Muscle of leg (tissue), 11 donors: ENCODE measurements around the gene HOXA2. TPM values are rescaled to one million over a fixed set of nuclear protein-coding genes. Genes with fewer than 3 reads are reported as not detected.

Experiments
- DNase-seq: peaks from one replicate; pipeline ENCODE4 v3.0.0; 2013
- H3K27ac ChIP-seq: one replicate; pipeline ENCODE4 v1.5.1; 2013; ENCODE audit warnings: mild to moderate bottlenecking, low read length, control low read depth
- H3K27me3 ChIP-seq: one replicate; pipeline ENCODE4 v1.6.1; 2013; ENCODE audit warnings: low read length; ENCODE audit not compliant: control insufficient read depth, insufficient read depth
- H3K36me3 ChIP-seq: one replicate; pipeline ENCODE4 v1.6.1; 2013; ENCODE audit warnings: low read length; ENCODE audit not compliant: control insufficient read depth, insufficient read depth
- H3K4me1 ChIP-seq: one replicate; pipeline ENCODE4 v1.6.1; 2013; ENCODE audit warnings: low read length; ENCODE audit not compliant: control insufficient read depth, insufficient read depth
- H3K4me3 ChIP-seq: one replicate; pipeline ENCODE4 v1.5.1; 2013; ENCODE audit warnings: low read length, control low read depth
- H3K9me3 ChIP-seq: replicated peaks from 2 replicates; pipeline ENCODE4 v1.6.1; 2013; ENCODE audit warnings: low read depth, low read length; ENCODE audit not compliant: control insufficient read depth
- WGBS: methylation state at CpG from one replicate; pipeline ENCODE4 v1.1.5; 2013; ENCODE audit warnings: missing lambda C conversion rate; ENCODE audit not compliant: insufficient coverage; 5-methylcytosine and 5-hydroxymethylcytosine counted together
- polyA plus RNA-seq, 8 donors: library from polyadenylated mRNA; unstranded; fragments of 120-200 nt; gene quantifications; one replicate each; pipeline versions ENCODE4 v1.2.1 to v1.2.3, GENCODE V29; 2013; ENCODE audit warnings: inconsistent platforms in 1 of 8, low replicate concordance in 1 of 8; ENCODE audit not compliant: insufficient read length in 8 of 8, insufficient read depth in 1 of 8
- total RNA-seq: library from RNA; stranded (reverse); fragments of 120-200 nt; gene quantifications from one replicate; pipeline ENCODE4 v1.2.4, GENCODE V29; 2013

HOXA2 gene
- total and polyA plus RNA-seq, 9 donors = 0.70 to 3.1 (median 1.3) TPM

- Histone ChIP-seq H3K27me3 (peaks cover 7% of the 10 kb centered on the region), H3K9me3 (no peaks in the 10 kb centered on the region), H3K4me3 (no peak overlapping the region), H3K36me3 (peaks cover 28% of the 10 kb centered on the region), H3K27ac (no peak overlapping the region), H3K4me1 (peaks cover 56% of the 10 kb centered on the region)
- 60% methylated on average over 3 of the region's 8 CpGs for WGBS
- DNase-seq = no peak
Observed at GRCh38 chr7:27124902-27125689, 22.6 kb upstream of the HOXA2 start.

GRCh38 chr7:27124096-27124901 is 21.8 kb upstream of the HOXA2 start:
- H3K9me3 ChIP-seq = no peaks in the 10 kb centered on the region
- H3K4me3 ChIP-seq = no peak overlapping the region
- peaks cover 7% of the 10 kb centered on the region for H3K27me3 ChIP-seq

GRCh38 chr7:27123477-27124053 is 21.1 kb upstream of the HOXA2 start:
- no peak overlapping the region for H3K4me3 ChIP-seq
- no peak for DNase-seq
- peaks cover 34% of the 10 kb centered on the region for H3K36me3 ChIP-seq
- no peaks in the 10 kb centered on the region for H3K9me3 ChIP-seq
- H3K27me3 ChIP-seq = peaks cover 7% of the 10 kb centered on the region
- WGBS = 77% methylated on average over 18 of the region's 26 CpGs
- no peak overlapping the region for H3K27ac ChIP-seq
- H3K4me1 ChIP-seq = peaks cover 53% of the 10 kb centered on the region

More at GRCh38 chr7:27124096-27124901, 21.8 kb upstream of the HOXA2 start:
- H3K27ac ChIP-seq = no peak overlapping the region
- no peak for DNase-seq
- peaks cover 34% of the 10 kb centered on the region for H3K36me3 ChIP-seq
- peaks cover 57% of the 10 kb centered on the region for H3K4me1 ChIP-seq
- WGBS = 73% methylated on average over 33 of the region's 43 CpGs

- Histone ChIP-seq H3K9me3 (no peaks in the 10 kb centered on the region), H3K4me1 (peaks cover 52% of the 10 kb centered on the region), H3K27me3 (peaks cover 7% of the 10 kb centered on the region), H3K36me3 (peaks cover 36% of the 10 kb centered on the region), H3K4me3 (no peak overlapping the region), H3K27ac (no peak overlapping the region)
- no peak for DNase-seq
- 63% methylated on average over 8 of the region's 14 CpGs for WGBS
Observed at GRCh38 chr7:27123007-27123476, 20.6 kb upstream of the HOXA2 start.

- DNase-seq = no peak
- H3K27me3 ChIP-seq = peaks cover 7% of the 10 kb centered on the region
- H3K27ac ChIP-seq = no peak overlapping the region
- 70% methylated on average over 18 of the region's 42 CpGs for WGBS
- H3K4me3 ChIP-seq = no peak overlapping the region
- no peaks in the 10 kb centered on the region for H3K9me3 ChIP-seq
- peaks cover 52% of the 10 kb centered on the region for H3K4me1 ChIP-seq
- peaks cover 39% of the 10 kb centered on the region for H3K36me3 ChIP-seq
Observed at GRCh38 chr7:27122077-27122910, 19.8 kb upstream of the HOXA2 start.

GRCh38 chr7:27121684-27122076 is 19.2 kb upstream of the HOXA2 start:
- no peak overlapping the region for H3K4me3 ChIP-seq
- peaks cover 55% of the 10 kb centered on the region for H3K4me1 ChIP-seq
- H3K9me3 ChIP-seq = no peaks in the 10 kb centered on the region
- H3K27ac ChIP-seq = no peak overlapping the region
- H3K36me3 ChIP-seq = peaks cover 42% of the 10 kb centered on the region
- no peak for DNase-seq
- peaks cover 7% of the 10 kb centered on the region for H3K27me3 ChIP-seq
- WGBS = 75% methylated on average over 2 of the region's 7 CpGs

GRCh38 chr7:27119412-27119911 is 17.0 kb upstream of the HOXA2 start:
- 40% methylated on average over 1 of the region's 1 CpG for WGBS
- no peak for DNase-seq
- no peak overlapping the region for H3K27ac ChIP-seq
- no peak overlapping the region for H3K4me3 ChIP-seq
- no peaks in the 10 kb centered on the region for H3K9me3 ChIP-seq
- peaks cover 42% of the 10 kb centered on the region for H3K36me3 ChIP-seq
- H3K4me1 ChIP-seq = peaks cover 54% of the 10 kb centered on the region
- peaks cover 7% of the 10 kb centered on the region for H3K27me3 ChIP-seq

- peaks cover 10% of the 10 kb centered on the region for H3K27me3 ChIP-seq
- H3K4me3 ChIP-seq = no peak overlapping the region
- H3K9me3 ChIP-seq = no peaks in the 10 kb centered on the region
- peak overlapping the region; percentile 63 for H3K27ac ChIP-seq
- H3K4me1 ChIP-seq = peaks cover 59% of the 10 kb centered on the region
- DNase-seq = no peak
- peaks cover 35% of the 10 kb centered on the region for H3K36me3 ChIP-seq
- 20% methylated on average over 1 of the region's 3 CpGs for WGBS
Observed at GRCh38 chr7:27118580-27118979, 16.1 kb upstream of the HOXA2 start.

GRCh38 chr7:27117887-27118491 is 15.5 kb upstream of the HOXA2 start:
- no peak for DNase-seq

More at GRCh38 chr7:27117887-27118491, 15.5 kb upstream of the HOXA2 start:
- Histone ChIP-seq H3K9me3 (no peaks in the 10 kb centered on the region), H3K4me3 (no peak overlapping the region), H3K4me1 (peaks cover 58% of the 10 kb centered on the region), H3K36me3 (peaks cover 32% of the 10 kb centered on the region), H3K27ac (peak overlapping the region; percentile 63), H3K27me3 (peaks cover 10% of the 10 kb centered on the region)
- 75% methylated on average over 11 of the region's 19 CpGs for WGBS
